Caco-2 (cell line): Measurements from ENCODE around the gene GET3. TPM values are rescaled to one million over a fixed set of nuclear protein-coding genes. Genes with fewer than 3 reads are reported as not detected.

Experiments
- BruUV-seq: library from RNA; stranded (reverse); fragments of 400-500 nt; replicated peaks from 2 replicates; lab custom pipeline; 2021; lab: Mats Ljungman, UMichigan
- CTCF ChIA-PET: fragments of 300-600 bp; sonication (Branson Sonifier 250); formaldehyde crosslinking; loops from one replicate; lab custom pipeline; 2022; ENCODE audit warnings: antibody characterized with exemption; lab: Charles Lee
- POLR2A ChIA-PET: fragments of 300-600 bp; sonication (Branson Sonifier 250); formaldehyde crosslinking; loops from one replicate; lab custom pipeline; 2022; ENCODE audit warnings: antibody characterized with exemption; lab: Charles Lee
- DNase-seq, 2 experiments: peaks; one replicate each; pipeline versions ENCODE4 v3.0.0 to v3.0.0-alpha.2; 2020 to 2022
- H3K27me3 ChIP-seq: replicated peaks from 2 replicates; pipeline ENCODE4 v1.6.0; 2011; ENCODE audit warnings: low read length; ENCODE audit not compliant: control insufficient read depth, insufficient read depth
- H3K36me3 ChIP-seq: 2 replicates; pipeline ENCODE4 v1.5.1; 2011; ENCODE audit warnings: low read length; ENCODE audit not compliant: control insufficient read depth, insufficient read depth
- H3K4me1 ChIP-seq: fragments of 250-450 bp; sonication (Bioruptor Pico); 2 replicates; pipeline ENCODE4 v1.5.1; 2020; ENCODE audit warnings: mild to moderate bottlenecking
- H3K4me3 ChIP-seq: 2 replicates; pipeline ENCODE4 v1.5.1; 2011; ENCODE audit warnings: low read depth, mild to moderate bottlenecking, control low read depth, low read length
- H3K9me3 ChIP-seq: fragments of 250-450 bp; sonication (Bioruptor Pico); 2 replicates; pipeline ENCODE4 v1.5.1; 2020; ENCODE audit warnings: mild to moderate bottlenecking, moderate library complexity
- H3K27ac Mint-ChIP-seq: one replicate; pipeline ENCODE4 v1.8.0; 2022; ENCODE audit warnings: mixed read lengths; ENCODE audit not compliant: unreplicated experiment
- H3K27me3 Mint-ChIP-seq: one replicate; pipeline ENCODE4 v1.8.0; 2022; ENCODE audit warnings: mixed read lengths; ENCODE audit not compliant: insufficient read depth, unreplicated experiment
- H3K36me3 Mint-ChIP-seq: one replicate; pipeline ENCODE4 v1.8.0; 2022; ENCODE audit warnings: mild to moderate bottlenecking, mixed read lengths; ENCODE audit not compliant: insufficient read depth, unreplicated experiment
- H3K4me1 Mint-ChIP-seq: one replicate; pipeline ENCODE4 v1.8.0; 2022; ENCODE audit warnings: low read depth, mixed read lengths; ENCODE audit not compliant: unreplicated experiment
- H3K4me3 Mint-ChIP-seq: one replicate; pipeline ENCODE4 v1.8.0; 2022; ENCODE audit warnings: mild to moderate bottlenecking, moderate library complexity, mixed read lengths; ENCODE audit not compliant: unreplicated experiment
- H3K9me3 Mint-ChIP-seq: one replicate; pipeline ENCODE4 v1.8.0; 2022; ENCODE audit warnings: mixed read lengths; ENCODE audit not compliant: unreplicated experiment
- intact Hi-C: fragments of 100-400 bp; cut with micrococcal nuclease; formaldehyde crosslinking; loops from one replicate; pipeline ENCODE4 v1.10.0; 2022; ENCODE audit not compliant: unreplicated experiment
- total RNA-seq: library from RNA; stranded (reverse); gene quantifications from 2 replicates; pipeline ENCODE4 v1.2.3, GENCODE V29; 2022
- TF ChIP-seq, protein P1 (sequence below), 2 experiments: fragments of 200-600 bp in 1 of 2; IDR thresholded peaks; 1 replicate in 1 of 2; 2 replicates in 1 of 2; pipeline versions ENCODE4 v1.5.1 to v1.8.0; 2011 to 2022; ENCODE audit warnings: antibody characterized with exemption in 1 of 2, control low read depth in 1 of 2, inconsistent platforms in 1 of 2, low read depth in 1 of 2, low read length in 1 of 2, mild to moderate bottlenecking in 1 of 2, moderate library complexity in 1 of 2; ENCODE audit not compliant: insufficient read depth in 1 of 2, severe bottlenecking in 1 of 2, unreplicated experiment in 1 of 2

The GET3 gene
- total RNA-seq, 1 experiment from 2014 or later, result 57.1 TPM

DNA sequence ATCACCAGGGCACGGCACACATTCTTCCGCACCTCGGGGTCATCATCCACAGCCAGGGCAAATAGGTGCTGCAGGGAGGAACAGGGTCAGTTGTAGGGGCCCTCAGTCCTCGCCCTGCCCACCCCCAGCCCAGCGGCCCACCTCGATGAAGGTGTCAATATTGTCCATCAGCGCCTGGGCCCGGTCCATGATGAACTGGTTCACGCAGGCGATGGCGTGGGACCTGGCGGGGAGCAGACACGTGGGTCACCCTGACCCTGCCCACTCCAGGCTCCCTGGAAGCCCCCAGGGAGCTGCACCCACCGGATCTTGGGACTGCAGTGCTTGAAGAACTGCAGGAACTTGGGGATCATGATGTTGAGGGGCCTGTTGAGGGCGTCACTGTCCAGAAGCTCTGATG, 22.2 kb upstream of the GET3 start:
- no peak for DNase-seq
- no peak overlapping the region for H3K27ac Mint-ChIP-seq
- TF ChIP-seq, protein P1, sequence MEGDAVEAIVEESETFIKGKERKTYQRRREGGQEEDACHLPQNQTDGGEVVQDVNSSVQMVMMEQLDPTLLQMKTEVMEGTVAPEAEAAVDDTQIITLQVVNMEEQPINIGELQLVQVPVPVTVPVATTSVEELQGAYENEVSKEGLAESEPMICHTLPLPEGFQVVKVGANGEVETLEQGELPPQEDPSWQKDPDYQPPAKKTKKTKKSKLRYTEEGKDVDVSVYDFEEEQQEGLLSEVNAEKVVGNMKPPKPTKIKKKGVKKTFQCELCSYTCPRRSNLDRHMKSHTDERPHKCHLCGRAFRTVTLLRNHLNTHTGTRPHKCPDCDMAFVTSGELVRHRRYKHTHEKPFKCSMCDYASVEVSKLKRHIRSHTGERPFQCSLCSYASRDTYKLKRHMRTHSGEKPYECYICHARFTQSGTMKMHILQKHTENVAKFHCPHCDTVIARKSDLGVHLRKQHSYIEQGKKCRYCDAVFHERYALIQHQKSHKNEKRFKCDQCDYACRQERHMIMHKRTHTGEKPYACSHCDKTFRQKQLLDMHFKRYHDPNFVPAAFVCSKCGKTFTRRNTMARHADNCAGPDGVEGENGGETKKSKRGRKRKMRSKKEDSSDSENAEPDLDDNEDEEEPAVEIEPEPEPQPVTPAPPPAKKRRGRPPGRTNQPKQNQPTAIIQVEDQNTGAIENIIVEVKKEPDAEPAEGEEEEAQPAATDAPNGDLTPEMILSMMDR (IDR thresholded peaks at IDR 0.05; ENCODE audit: insufficient read depth in 1 of 2, low read depth in 1 of 2, low read length in 1 of 2, severe bottlenecking in 1 of 2, unreplicated experiment in 1 of 2), result no peak
- no peaks in the 10 kb centered on the region for H3K4me1 ChIP-seq
- no TSS peak for BruUV-seq
- H3K36me3 ChIP-seq, result peaks cover 10% of the 10 kb centered on the region
- peaks cover 72% of the 10 kb centered on the region for H3K36me3 Mint-ChIP-seq
- H3K4me3 ChIP-seq, result no peak overlapping the region
- H3K4me3 Mint-ChIP-seq, result no peak overlapping the region
- H3K9me3 ChIP-seq, result no peaks in the 10 kb centered on the region
- intact Hi-C loops, result no loop called here
- no peaks in the 10 kb centered on the region for H3K27me3 Mint-ChIP-seq
- ChIA-PET POLR2A (no interaction called here), CTCF (no interaction called here)
- H3K27me3 ChIP-seq, result no peaks in the 10 kb centered on the region
- no peaks in the 10 kb centered on the region for H3K4me1 Mint-ChIP-seq
- no peaks in the 10 kb centered on the region for H3K9me3 Mint-ChIP-seq

DNA sequence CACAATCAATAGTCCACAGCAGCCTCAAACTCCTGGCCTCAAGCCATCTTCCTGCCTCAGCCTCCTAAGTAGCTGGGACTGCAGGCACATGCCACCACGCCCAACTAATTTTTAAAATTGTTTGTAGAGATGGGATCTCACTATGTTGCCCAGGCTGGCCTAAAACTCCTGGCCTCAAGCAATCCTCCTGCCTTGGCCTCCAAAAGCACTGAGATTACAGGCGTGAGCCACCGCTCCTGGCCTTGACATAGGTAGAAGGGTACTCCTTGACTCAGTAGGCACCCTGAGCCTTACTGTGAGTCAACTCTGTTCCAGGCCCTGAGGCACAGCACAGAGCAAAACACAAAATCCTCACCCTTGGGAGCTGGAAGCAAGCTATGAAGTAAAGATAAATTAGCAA, 21.4 kb upstream of the GET3 start:
- Mint-ChIP-seq H3K4me3 (no peak overlapping the region), H3K9me3 (no peaks in the 10 kb centered on the region), H3K4me1 (no peaks in the 10 kb centered on the region), H3K27me3 (no peaks in the 10 kb centered on the region), H3K36me3 (peaks cover 71% of the 10 kb centered on the region), H3K27ac (no peak overlapping the region)
- CTCF ChIA-PET, result no interaction called here
- POLR2A ChIA-PET, result no interaction called here
- H3K27me3 ChIP-seq, result no peaks in the 10 kb centered on the region
- H3K4me1 ChIP-seq, result 0 out of 2 replicates have a peak, but pooled peaks cover 3% of the 10 kb centered on the region
- TF ChIP-seq, protein P1 (IDR thresholded peaks at IDR 0.05; ENCODE audit: insufficient read depth in 1 of 2, low read depth in 1 of 2, low read length in 1 of 2, severe bottlenecking in 1 of 2, unreplicated experiment in 1 of 2), result no peak
- intact Hi-C loops, result loop anchor here (2.0 kb wide), 1 partner anchor 81 kb away; no protein-coding TSS in a partner anchor
- peaks cover 7% of the 10 kb centered on the region for H3K36me3 ChIP-seq
- no peak for DNase-seq
- H3K4me3 ChIP-seq, result no peak overlapping the region
- no peaks in the 10 kb centered on the region for H3K9me3 ChIP-seq
- no TSS peak for BruUV-seq

DNA sequence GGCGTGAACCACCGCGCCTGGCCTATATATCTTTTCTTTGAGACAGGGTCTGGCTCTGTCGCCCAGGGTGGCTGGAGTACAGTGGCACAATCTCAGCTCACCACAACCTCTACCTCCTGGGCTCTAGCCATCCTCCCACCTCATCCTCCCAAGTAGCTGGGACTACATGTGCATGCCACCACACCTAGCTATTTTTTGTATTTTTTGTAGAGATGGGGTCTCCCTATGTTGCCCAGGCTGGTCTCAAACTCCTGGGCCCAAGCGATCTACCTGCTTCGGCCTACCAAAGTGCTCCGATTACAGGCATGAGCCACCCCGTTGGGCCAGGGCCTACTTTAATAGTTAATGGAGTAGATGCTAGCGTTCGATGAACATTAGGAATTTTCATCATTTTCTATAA, 17.0 kb upstream of the GET3 start:
- Mint-ChIP-seq H3K4me1 (peaks cover 14% of the 10 kb centered on the region), H3K36me3 (peaks cover 73% of the 10 kb centered on the region), H3K27me3 (no peaks in the 10 kb centered on the region), H3K4me3 (peak overlapping the region; percentile 23), H3K27ac (peak overlapping the region; percentile 68), H3K9me3 (no peaks in the 10 kb centered on the region)
- H3K4me1 ChIP-seq, result 0 out of 2 replicates have a peak, but pooled peaks cover 8% of the 10 kb centered on the region
- no peak overlapping the region for H3K4me3 ChIP-seq
- POLR2A ChIA-PET, result no interaction called here
- H3K9me3 ChIP-seq, result no peaks in the 10 kb centered on the region
- BruUV-seq, result no TSS peak
- H3K36me3 ChIP-seq, result peaks cover 4% of the 10 kb centered on the region
- intact Hi-C loops, result loop anchor here (5.0 kb wide), 1 partner anchor 57 kb away; the partner anchor contains the start of gene HOOK2
- TF ChIP-seq, protein P1 (IDR thresholded peaks at IDR 0.05; ENCODE audit: insufficient read depth in 1 of 2, low read depth in 1 of 2, low read length in 1 of 2, severe bottlenecking in 1 of 2, unreplicated experiment in 1 of 2), result no peak
- no peak for DNase-seq
- no peaks in the 10 kb centered on the region for H3K27me3 ChIP-seq
- CTCF ChIA-PET, result no interaction called here
